ENCODE measurements around the gene F12. TPM values are rescaled to one million over a fixed set of nuclear protein-coding genes. Genes with fewer than 3 reads are reported as not detected.
A peak's percentile ranks its signal among the peaks of the same experiment; 100 is the strongest.

The F12 gene
- total RNA-seq, 1 donor from 2014 or later = 0.31 TPM

DNA sequence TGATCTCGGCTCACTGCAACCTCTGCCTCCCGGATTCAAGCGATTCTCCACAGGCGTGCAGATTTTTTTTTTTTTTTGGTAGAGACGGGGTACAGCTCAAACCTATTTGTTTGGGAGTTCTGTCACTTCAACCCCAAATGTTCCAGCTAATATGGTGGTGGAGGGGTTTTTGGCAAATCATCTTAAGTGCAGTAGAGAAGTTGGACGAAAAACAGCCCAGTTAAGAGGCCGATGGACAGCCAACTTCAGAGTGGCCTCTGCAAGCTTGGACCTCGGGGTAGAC, 36.5 kb upstream of the F12 start:
- no peaks in the 10 kb centered on the region for H3K27me3 Mint-ChIP-seq
- no peak for ATAC-seq (ENCODE audit: low read depth)
- peaks cover 20% of the 10 kb centered on the region for H3K36me3 Mint-ChIP-seq (ENCODE audit: low read depth)
- DNase-seq = no peak
- no peaks in the 10 kb centered on the region for H3K9me3 Mint-ChIP-seq
- H3K4me1 Mint-ChIP-seq = peaks cover 41% of the 10 kb centered on the region
- no peak for TF ChIP-seq CTCF (IDR thresholded peaks at IDR 0.05)
- peak overlapping the region; percentile 75 for H3K4me3 Mint-ChIP-seq
- ChIA-PET POLR2A (interaction anchor here (1.5 to 11.5 kb wide), 4 partner anchors 9 to 53 kb away, joined by 5 to 296 read pairs (median 42); partner anchors contain the start of gene GRK6), CTCF (interaction anchor here (1.0 to 13.5 kb wide), 5 partner anchors 15 to 136 kb away, joined by 3 to 293 read pairs (median 7); partner anchors contain the start of gene PFN3)
- intact Hi-C loops (cut with micrococcal nuclease) = loop anchor here (1.0 to 2.0 kb wide), 3 partner anchors 15 to 41 kb away; partner anchors contain the start of gene GRK6
- H3K27ac Mint-ChIP-seq = peak overlapping the region; percentile 86

GRCh38 chr5:177445052-177445916, 35.9 kb upstream of the F12 start:
- H3K36me3 Mint-ChIP-seq (ENCODE audit: low read depth) = peaks cover 24% of the 10 kb centered on the region
- TF ChIP-seq CTCF (IDR thresholded peaks at IDR 0.05) = no peak
- no peak for DNase-seq
- peaks cover 41% of the 10 kb centered on the region for H3K4me1 Mint-ChIP-seq
- ChIA-PET POLR2A (interaction anchor here (0.7 to 11.5 kb wide), 6 partner anchors 9 to 52 kb away, joined by 3 to 296 read pairs (median 12); partner anchors contain the start of gene GRK6), CTCF (interaction anchor here (0.6 to 13.5 kb wide), 8 partner anchors 9 to 135 kb away, joined by 3 to 293 read pairs (median 4); partner anchors contain the start of gene PFN3)
- H3K27me3 Mint-ChIP-seq = no peaks in the 10 kb centered on the region
- intact Hi-C loops (cut with micrococcal nuclease) = no loop called here
- ATAC-seq (ENCODE audit: low read depth) = no peak
- peak overlapping the region; percentile 86 for H3K27ac Mint-ChIP-seq
- H3K4me3 Mint-ChIP-seq = peak overlapping the region; percentile 75
- no peaks in the 10 kb centered on the region for H3K9me3 Mint-ChIP-seq

DNA sequence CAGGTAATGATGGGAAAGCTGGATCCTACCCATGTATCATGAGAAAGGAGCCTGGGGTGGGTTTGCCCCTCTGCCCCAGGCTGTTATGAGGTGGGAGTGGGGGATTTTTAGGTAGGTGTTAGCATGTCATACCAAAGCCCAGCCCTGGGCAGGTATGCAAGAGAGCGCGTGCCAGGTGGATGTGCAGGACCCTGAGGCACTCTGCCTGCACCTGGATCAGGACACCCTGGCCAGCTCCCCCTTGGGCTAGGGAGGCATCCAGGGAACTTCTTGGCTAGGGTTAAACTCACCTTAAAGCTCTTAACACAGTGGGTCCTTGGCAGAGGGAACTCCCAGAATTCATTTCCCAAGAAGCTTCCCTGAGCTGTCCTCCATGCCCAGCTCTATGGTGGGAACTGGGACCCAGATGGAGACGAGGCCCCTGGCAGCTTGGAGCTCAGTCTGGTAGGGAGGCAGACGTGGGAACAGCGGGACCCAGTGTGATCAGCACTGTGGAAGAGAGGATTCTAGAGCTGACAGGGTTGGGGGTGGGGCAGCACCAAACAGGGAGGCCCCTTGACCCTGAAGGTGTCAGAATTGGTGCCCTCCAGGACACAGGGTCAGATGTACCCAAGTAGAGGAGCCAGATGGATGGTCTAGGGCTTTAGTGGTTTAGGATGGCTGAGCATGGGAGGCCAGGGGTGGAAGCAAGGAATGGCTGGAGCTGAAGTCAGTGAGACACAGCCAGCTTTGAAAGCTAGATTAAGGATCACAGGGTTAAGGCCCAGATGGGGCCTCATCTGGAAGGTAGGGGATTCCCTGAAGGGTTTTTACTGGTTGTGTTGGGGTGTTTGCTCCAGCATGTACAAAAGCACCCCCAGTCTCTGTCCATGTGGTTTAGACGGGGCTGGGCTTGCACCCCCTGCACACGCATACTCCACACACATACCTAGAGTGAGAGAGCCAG, 35.0 kb upstream of the F12 start:
- ChIA-PET POLR2A (interaction anchor here (0.7 to 11.5 kb wide), 5 partner anchors 8 to 41 kb away, joined by 3 to 296 read pairs (median 5); partner anchors contain the start of gene GRK6), CTCF (interaction anchor here (0.8 to 13.5 kb wide), 4 partner anchors 10 to 74 kb away, joined by 3 to 293 read pairs (median 16); partner anchors contain the start of gene PFN3)
- H3K27me3 Mint-ChIP-seq = no peaks in the 10 kb centered on the region
- peaks cover 32% of the 10 kb centered on the region for H3K36me3 Mint-ChIP-seq (ENCODE audit: low read depth)
- peaks cover 44% of the 10 kb centered on the region for H3K4me1 Mint-ChIP-seq
- no peak for ATAC-seq (ENCODE audit: low read depth)
- H3K4me3 Mint-ChIP-seq = peak overlapping the region; percentile 75
- no peak for DNase-seq
- no peaks in the 10 kb centered on the region for H3K9me3 Mint-ChIP-seq
- TF ChIP-seq CTCF (IDR thresholded peaks at IDR 0.05) = no peak
- H3K27ac Mint-ChIP-seq = peak overlapping the region; percentile 86
- intact Hi-C loops (cut with micrococcal nuclease) = no loop called here

GRCh38 chr5:177443144-177443983, 34.0 kb upstream of the F12 start:
- Mint-ChIP-seq H3K9me3 (no peaks in the 10 kb centered on the region), H3K4me1 (peaks cover 38% of the 10 kb centered on the region), H3K4me3 (no peak overlapping the region), H3K36me3 (ENCODE audit: low read depth) (peaks cover 39% of the 10 kb centered on the region), H3K27ac (peak overlapping the region; percentile 86), H3K27me3 (no peaks in the 10 kb centered on the region)
- intact Hi-C loops (cut with micrococcal nuclease) = no loop called here
- CTCF ChIA-PET = interaction anchor here (0.8 to 13.5 kb wide), 3 partner anchors 12 to 40 kb away, joined by 3 to 293 read pairs (median 29); partner anchors contain the start of gene PFN3
- no peak for TF ChIP-seq CTCF (IDR thresholded peaks at IDR 0.05)
- ATAC-seq (ENCODE audit: low read depth) = no peak
- POLR2A ChIA-PET = interaction anchor here (1.4 to 11.5 kb wide), 3 partner anchors 9 to 40 kb away, joined by 3 to 296 read pairs (median 66); partner anchors contain the start of gene GRK6
- DNase-seq = no peak
